ENCODE measurements around the gene VASH1.

The VASH1 gene

DNA sequence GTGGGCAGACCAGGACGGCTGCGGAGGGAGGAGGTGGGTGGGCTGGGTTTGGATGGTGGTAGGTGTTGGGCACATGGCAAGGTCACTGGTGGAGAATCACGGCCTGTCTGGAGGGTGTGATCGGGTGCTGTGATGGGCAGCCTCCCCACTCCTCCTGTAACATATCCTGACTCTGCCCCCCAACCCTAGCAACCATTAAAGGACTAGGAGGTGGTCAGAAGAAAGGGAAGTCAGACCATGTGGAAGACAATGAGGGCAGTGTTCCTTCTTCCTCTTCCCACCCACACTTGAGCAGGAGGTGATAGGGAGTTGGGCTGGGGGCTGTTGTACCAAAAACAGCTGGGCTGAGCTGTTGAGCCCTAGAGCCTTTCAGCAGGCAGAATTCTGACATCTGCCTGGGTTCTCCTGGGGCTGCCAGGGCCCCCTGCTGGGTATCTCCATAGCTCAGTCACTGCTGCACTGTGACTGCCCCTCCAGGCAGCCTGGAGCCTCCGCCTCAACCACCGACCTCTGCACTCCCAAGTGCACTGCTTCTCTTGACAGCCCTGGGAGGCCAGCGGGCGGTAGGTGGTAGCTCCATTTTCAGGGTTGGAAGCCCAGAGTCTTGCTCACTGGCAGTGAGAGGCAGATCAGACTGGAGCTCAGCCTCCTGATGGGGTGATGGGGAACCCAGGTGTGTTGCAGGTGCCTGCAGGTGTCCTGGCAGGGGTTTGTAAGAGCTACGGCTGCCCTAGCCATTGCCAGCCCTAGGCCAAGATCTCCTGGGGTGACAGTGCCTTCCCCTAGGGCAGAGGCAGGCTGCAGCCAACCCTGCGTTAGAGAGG, 15.4 kb downstream of the VASH1 start:
- no peak for TF ChIP-seq JUND (IDR thresholded peaks at IDR 0.05; ENCODE audit: low read depth)
- DNase-seq (ENCODE audit: low read depth in 1 of 2, low spot score in 1 of 2): no peak
- in situ Hi-C loops (cut with HindIII; ENCODE audit: low pct_unique_long_range_greater_than_20kb, low sequenced_read_pairs): no loop called here

DNA sequence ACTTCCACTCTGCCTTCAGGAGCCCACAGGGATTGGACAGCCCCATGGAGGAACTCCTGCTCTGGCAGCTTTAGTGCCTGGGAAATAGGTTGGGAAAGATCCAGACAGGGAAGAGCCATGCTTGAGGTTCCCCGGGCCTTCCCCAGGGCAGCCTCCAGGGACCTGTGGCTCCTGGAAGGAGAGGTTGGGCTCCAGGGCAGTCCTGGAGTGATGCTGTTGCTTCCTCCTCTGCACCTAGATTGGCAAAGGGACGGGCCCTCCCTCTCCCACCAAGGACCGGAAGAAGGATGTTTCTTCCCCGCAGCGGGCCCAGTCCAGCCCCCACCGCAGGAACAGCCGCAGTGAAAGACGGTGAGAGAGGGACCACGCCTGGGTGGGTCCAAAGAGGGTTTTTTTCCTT, 16.5 kb downstream of the VASH1 start:
- in situ Hi-C loops (cut with HindIII; ENCODE audit: low pct_unique_long_range_greater_than_20kb, low sequenced_read_pairs): no loop called here
- DNase-seq (ENCODE audit: low read depth in 1 of 2, low spot score in 1 of 2): no peak

DNA sequence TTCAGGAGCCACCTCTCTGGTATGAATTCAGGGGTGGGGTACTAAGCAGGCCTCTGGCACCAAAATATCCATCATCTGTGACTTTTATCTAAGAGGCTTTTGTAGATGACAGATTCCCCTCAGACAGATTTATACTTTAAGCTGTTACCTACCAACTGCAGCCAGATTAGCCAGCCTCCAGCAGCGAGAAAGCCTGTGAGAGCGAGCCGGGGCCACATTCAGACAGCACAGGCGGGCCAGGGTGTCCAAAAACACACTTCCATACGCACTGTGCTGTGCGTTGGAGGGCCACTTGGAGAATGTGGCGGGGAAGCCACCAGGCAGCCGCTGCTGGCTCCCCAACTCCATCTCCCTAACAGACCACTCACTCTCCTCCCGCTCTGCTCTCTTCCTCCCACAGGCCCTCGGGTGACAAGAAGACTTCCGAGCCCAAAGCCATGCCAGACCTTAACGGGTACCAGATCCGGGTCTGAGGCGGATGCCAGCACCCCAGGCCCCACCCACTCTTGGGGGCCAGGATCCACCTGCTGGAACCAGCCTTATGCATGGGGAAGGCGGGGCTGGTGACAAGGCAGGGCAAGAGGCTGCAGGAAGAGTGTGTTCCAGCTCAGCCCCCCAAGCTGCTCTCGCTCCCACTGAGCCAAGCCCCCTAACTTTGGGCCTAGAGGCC, 17.4 kb downstream of the VASH1 start:
- in situ Hi-C loops (cut with HindIII; ENCODE audit: low pct_unique_long_range_greater_than_20kb, low sequenced_read_pairs): no loop called here
- DNase-seq (ENCODE audit: low read depth in 1 of 2, low spot score in 1 of 2): no peak
- TF ChIP-seq JUND (IDR thresholded peaks at IDR 0.05; ENCODE audit: low read depth): no peak

More for the DNA sequence above, 16.5 kb downstream of the VASH1 start:
- no peak for TF ChIP-seq JUND (IDR thresholded peaks at IDR 0.05; ENCODE audit: low read depth)

DNA sequence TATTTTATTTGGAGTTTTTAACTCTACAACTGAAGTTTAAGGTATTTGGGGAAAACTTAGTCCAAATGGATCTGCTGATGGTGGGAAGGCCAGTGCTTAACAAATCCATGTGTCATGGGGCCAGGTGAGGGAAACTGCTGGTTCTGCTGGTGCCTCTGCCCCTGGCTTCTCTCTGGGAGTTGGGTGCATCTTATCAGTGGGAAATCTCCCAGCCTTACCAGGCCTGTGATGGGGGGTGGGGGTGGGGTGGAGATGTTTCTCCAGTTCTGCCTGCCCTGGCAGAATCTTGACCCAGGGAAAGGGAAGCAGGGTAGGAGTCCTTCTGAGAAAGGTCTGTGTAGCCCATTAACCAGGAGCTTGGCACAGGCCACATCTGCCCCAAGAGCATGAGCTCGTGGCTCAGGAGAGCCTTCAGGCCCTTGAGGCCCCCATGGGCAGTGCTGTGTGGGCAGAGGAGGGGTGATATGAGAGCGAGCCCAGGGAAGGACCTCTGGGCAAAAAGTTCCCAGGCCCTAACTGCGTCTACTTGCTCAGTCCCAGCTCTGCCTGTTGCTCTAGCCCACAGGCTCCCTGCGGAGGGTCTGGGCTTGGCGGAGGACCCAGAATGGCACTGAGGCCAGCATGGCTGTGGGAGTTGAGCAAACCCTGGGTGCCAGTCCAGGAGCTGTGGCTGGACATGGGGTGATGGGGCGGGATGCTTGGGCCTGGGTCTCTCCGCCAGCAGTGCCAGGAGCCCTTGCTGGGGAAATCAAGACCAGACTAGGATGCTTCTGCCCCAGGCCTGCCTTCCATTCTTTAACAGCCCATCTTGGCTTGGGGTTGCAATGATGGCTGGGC, 18.2 kb downstream of the VASH1 start:
- no peak for DNase-seq (ENCODE audit: low read depth in 1 of 2, low spot score in 1 of 2)
- in situ Hi-C loops (cut with HindIII; ENCODE audit: low pct_unique_long_range_greater_than_20kb, low sequenced_read_pairs): no loop called here
- TF ChIP-seq JUND (IDR thresholded peaks at IDR 0.05; ENCODE audit: low read depth): no peak

DNA sequence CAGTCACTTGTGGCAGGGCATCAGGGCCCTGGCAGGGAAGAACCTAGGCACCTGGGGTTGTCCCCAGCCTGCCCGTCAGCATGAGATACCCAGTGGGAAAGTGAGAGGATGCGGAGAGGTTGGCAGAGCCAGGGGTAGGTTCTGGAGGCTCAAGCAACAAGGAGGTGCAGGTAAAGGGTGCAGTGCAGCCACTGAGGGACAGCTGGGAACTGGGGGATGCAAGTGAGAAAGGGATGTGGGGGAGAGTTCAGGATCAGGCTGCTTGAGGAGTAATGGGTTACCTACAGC, 18.7 kb downstream of the VASH1 start:
- in situ Hi-C loops (cut with HindIII; ENCODE audit: low pct_unique_long_range_greater_than_20kb, low sequenced_read_pairs): no loop called here

DNA sequence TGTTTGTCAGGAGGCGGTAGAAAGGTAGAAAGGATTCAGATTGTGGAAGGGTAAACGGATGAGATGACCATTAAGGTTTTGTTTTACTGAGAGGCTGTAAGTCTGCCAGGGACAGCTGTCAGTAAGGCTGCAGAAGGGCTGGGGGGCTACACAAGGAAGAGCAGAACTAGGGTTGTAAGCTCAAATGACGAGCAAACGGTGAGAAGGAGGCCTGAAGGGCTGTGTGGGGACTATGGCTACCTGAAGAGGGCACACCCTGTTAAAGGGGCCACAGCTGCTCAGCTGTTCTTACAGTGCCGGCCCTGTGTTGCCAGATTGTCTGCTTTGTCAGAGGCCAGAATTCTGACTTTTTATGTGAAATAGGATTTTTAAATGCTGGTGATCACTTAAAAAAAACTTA, 19.1 kb downstream of the VASH1 start:
- no peak for DNase-seq (ENCODE audit: low read depth in 1 of 2, low spot score in 1 of 2)
- in situ Hi-C loops (cut with HindIII; ENCODE audit: low pct_unique_long_range_greater_than_20kb, low sequenced_read_pairs): no loop called here
- no peak for TF ChIP-seq JUND (IDR thresholded peaks at IDR 0.05; ENCODE audit: low read depth)

More for the DNA sequence above, 18.7 kb downstream of the VASH1 start:
- DNase-seq (ENCODE audit: low read depth in 1 of 2, low spot score in 1 of 2): no peak
- no peak for TF ChIP-seq JUND (IDR thresholded peaks at IDR 0.05; ENCODE audit: low read depth)

DNA sequence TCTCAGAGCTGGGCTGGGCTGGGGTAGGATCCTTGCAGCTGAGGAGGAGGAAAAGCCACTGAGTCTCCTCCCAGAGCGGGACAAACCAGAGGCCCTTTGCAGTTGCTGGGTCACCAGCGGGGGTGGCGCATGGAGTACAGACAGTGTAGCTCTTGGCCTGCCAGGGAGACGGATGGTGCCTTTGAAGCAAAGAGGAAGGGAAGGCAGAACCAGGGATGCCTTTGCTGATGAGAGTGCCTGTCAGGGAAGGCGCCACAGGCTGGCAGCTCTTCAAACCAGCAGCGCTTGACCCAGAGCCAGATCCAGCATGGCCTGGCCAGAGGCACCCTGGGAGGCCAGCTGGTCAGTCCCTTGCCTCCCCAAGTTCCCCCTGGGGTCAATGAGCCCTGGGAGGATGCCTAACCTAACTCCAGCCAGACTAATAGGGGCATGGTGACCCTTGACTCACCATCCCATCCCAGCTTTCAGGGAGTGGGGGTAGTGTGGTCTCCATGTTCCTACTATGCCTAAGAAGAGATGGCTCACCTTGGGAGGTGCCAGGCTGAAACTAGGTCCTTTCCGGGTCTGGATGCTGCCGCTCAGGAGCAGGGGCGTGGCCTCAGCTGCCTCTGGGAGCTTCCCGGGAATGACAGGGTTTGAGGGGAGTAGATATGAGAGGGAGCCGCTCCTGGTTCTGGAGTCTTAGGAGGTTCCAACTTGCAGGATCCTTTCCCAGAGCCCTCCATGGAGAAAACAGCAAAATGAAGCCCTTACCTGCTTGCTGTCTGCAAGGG, 19.8 kb downstream of the VASH1 start:
- in situ Hi-C loops (cut with HindIII; ENCODE audit: low pct_unique_long_range_greater_than_20kb, low sequenced_read_pairs): no loop called here
- no peak for DNase-seq (ENCODE audit: low read depth in 1 of 2, low spot score in 1 of 2)
- TF ChIP-seq JUND (IDR thresholded peaks at IDR 0.05; ENCODE audit: low read depth): no peak

DNA sequence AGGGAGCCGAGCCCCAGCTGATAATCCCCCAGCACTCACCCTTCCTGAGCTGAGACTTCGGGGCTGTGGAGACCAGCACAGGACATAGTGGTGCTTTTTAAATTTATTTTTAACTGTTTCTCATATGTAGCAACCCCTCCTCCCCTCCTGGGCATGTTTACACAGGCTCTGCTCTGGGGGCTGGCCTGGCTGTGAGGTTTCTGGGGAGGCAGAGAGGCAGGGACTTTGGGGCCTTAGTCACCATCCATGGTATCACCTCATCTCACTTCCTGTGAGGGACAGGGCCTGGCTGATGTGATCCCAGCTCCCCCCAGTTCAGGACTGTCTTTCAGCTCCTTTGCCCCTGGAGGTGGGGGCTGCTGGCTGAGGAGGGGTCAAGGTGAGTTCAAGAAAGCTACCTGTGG, 20.4 kb downstream of the VASH1 start:
- DNase-seq (ENCODE audit: low read depth in 1 of 2, low spot score in 1 of 2): no peak
- in situ Hi-C loops (cut with HindIII; ENCODE audit: low pct_unique_long_range_greater_than_20kb, low sequenced_read_pairs): no loop called here

DNA sequence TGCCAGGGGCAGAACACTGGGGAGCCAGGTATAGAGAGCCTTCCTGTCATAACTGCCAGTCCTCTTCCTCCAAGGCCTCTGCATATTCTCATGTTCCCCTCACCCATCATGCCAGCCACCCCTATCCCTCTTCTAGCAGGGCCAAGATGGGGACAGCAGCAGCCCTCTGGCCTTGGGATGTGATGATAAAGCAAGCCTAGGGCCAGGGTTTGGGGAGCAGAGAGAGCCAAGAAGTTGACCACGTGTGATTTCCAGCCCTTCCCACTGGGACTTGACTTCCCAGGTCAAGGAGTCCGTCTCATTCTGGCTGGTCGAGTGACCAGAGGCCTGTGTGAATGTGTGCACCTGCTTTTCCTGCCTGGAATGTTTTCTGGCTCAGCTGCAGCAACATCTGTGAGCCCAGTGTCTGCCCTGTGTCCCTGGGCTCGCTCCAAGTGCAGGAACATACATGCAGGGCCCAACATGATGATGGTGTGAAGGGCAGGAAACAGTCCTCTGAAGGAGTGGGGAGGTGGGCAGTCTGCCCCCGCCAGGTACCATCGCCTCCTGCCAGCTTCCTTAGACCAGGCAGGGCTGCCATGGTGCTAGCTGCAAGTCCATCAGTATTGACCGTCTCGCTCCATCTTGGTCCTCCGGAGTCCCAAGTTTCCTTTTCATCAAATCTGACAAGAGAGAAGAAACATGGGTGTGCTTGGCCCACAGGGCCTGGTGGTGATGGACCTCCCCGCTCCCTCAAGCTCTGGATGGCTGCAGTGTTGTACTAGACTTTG, 21.0 kb downstream of the VASH1 start:
- DNase-seq (ENCODE audit: low read depth in 1 of 2, low spot score in 1 of 2): no peak
- in situ Hi-C loops (cut with HindIII; ENCODE audit: low pct_unique_long_range_greater_than_20kb, low sequenced_read_pairs): no loop called here
- TF ChIP-seq JUND (IDR thresholded peaks at IDR 0.05; ENCODE audit: low read depth): no peak

More for the DNA sequence above, 20.4 kb downstream of the VASH1 start:
- no peak for TF ChIP-seq JUND (IDR thresholded peaks at IDR 0.05; ENCODE audit: low read depth)

DNA sequence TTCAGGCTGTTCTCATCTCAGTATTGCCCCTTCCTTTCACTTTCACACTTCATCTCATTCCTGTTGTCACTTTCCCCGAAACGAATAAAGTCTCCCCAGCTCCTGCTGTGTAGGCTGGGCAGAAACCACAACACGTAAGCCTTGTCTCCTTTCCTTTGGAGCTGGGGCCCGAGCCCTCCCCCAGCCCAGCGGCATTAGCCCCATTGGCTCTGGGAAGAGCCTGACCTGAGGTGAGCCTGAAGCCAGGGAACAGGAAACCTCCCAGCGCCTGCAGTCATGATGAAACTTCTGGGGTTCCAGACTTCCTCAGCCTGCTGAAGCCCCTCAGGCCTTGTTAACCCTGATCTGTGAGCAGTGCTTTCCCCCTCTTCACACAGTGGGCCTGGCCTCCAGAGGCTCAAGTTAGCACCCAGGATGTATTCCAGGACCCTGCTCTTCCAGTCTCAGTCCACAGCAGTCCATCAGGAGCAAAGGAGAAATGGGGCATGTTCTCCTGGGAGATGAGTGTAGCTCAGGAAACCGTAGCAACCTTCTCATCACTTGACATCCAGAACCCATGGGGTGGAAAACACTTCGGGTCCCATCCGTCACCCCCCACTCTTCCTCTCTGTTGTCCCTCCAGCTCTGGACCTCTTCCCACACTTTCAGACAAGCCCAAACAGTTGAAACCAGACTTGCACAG, 21.8 kb downstream of the VASH1 start:
- DNase-seq (ENCODE audit: low read depth in 1 of 2, low spot score in 1 of 2): no peak
- in situ Hi-C loops (cut with HindIII; ENCODE audit: low pct_unique_long_range_greater_than_20kb, low sequenced_read_pairs): no loop called here
- no peak for TF ChIP-seq JUND (IDR thresholded peaks at IDR 0.05; ENCODE audit: low read depth)

DNA sequence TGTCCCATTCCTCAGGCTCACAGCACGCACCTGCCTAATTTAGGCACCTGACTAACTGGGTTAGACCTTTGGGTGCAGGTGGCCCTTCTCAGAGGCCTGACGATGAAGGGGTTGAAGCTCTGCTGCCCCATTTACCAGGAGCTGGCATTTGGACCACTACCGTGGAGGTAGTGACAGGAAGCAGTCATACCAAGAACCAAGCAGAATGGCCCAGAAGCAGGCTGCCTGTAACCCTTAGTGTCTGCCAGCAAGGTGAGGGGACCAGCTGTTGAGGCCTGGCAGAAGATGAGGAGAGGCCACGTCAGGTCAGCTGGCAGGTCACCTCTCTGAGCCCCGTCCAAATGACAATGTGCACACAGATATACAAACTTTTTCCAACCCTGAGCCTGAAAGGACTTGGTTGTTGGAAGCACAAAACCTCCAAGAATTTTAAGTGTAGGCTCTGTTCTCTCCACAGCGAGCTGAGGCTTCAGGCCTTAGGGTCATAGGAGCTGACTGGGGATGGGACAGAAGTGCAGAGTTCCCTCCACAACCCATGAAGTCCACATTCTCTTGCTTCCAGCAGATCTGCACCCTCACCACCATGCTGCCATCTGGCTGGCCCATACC, 23.1 kb downstream of the VASH1 start:
- TF ChIP-seq JUND (IDR thresholded peaks at IDR 0.05; ENCODE audit: low read depth): no peak
- in situ Hi-C loops (cut with HindIII; ENCODE audit: low pct_unique_long_range_greater_than_20kb, low sequenced_read_pairs): no loop called here

More for the DNA sequence above, 23.1 kb downstream of the VASH1 start:
- DNase-seq (ENCODE audit: low read depth in 1 of 2, low spot score in 1 of 2): no peak

Data from T47D (cell line).